Activated T-helper 1 cell treated with Interleukin-2 at 50 U/mL for 16 hours (primary cell): Measurements from ENCODE around the gene BPI.
"Not testable (repeated sequence)": the region's sequence is repeated elsewhere in the genome, so short reads cannot be mapped to it uniquely, and the experiment has no call there.

Source experiments
- DNase-seq: peaks from one replicate; pipeline ENCODE4 v3.0.0-alpha.2; 2020; ENCODE audit warnings: low read depth

The BPI gene

GRCh38 chr20:38304845-38305447 is 990 bp downstream of the BPI start:
- DNase-seq = no peak

GRCh38 chr20:38305541-38305940 is 1.6 kb downstream of the BPI start:
- DNase-seq = no peak

GRCh38 chr20:38306379-38306778 is 2.4 kb downstream of the BPI start:
- DNase-seq = no peak

GRCh38 chr20:38307371-38308046 is 3.6 kb downstream of the BPI start:
- DNase-seq = no peak

- no peak for DNase-seq
Measured at GRCh38 chr20:38308047-38308438, 4.1 kb downstream of the BPI start.

- no peak for DNase-seq
Measured at GRCh38 chr20:38308447-38308846, 4.5 kb downstream of the BPI start.

- no peak for DNase-seq
Measured at GRCh38 chr20:38311091-38311490, 7.1 kb downstream of the BPI start.

GRCh38 chr20:38311491-38311890 is 7.5 kb downstream of the BPI start:
- no peak for DNase-seq

- no peak for DNase-seq
Measured at GRCh38 chr20:38313676-38314075, 9.7 kb downstream of the BPI start.

GRCh38 chr20:38314350-38314749 is 10.4 kb downstream of the BPI start:
- not testable (repeated sequence) for DNase-seq

- no peak for DNase-seq
Measured at GRCh38 chr20:38315290-38315966, 11.5 kb downstream of the BPI start.

- DNase-seq = no peak
Measured at GRCh38 chr20:38316341-38316740, 12.4 kb downstream of the BPI start.

- no peak for DNase-seq
Measured at GRCh38 chr20:38317422-38317821, 13.5 kb downstream of the BPI start.

- no peak for DNase-seq
Measured at GRCh38 chr20:38320221-38320620, 16.3 kb downstream of the BPI start.

- DNase-seq = no peak
Measured at GRCh38 chr20:38321959-38322598, 18.1 kb downstream of the BPI start.

- DNase-seq = no peak
Measured at GRCh38 chr20:38324159-38324558, 20.2 kb downstream of the BPI start.

GRCh38 chr20:38325167-38325566 is 21.2 kb downstream of the BPI start:
- DNase-seq = no peak

GRCh38 chr20:38325905-38326304 is 21.9 kb downstream of the BPI start:
- no peak for DNase-seq

- no peak for DNase-seq
Measured at GRCh38 chr20:38326309-38326708, 22.4 kb downstream of the BPI start.

- no peak for DNase-seq
Measured at GRCh38 chr20:38330638-38331037, 26.7 kb downstream of the BPI start.

- DNase-seq = no peak
Measured at GRCh38 chr20:38331245-38331644, 27.3 kb downstream of the BPI start.

- DNase-seq = no peak
Measured at GRCh38 chr20:38331814-38332213, 27.9 kb downstream of the BPI start.

- DNase-seq = no peak
Measured at GRCh38 chr20:38334016-38334415, 30.1 kb downstream of the BPI start.
